K562 (cell line): ENCODE data around the gene NECAP2. TPM values are rescaled to one million over a fixed set of nuclear protein-coding genes. Genes with fewer than 3 reads are reported as not detected.

Source experiments
- ATAC-seq: fragments of 200-7000 bp; cut with Tn5 transposase; 3 replicates; pipeline ENCODE4 v1.9.1; 2020; ENCODE audit warnings: moderate library complexity
- BruUV-seq: library from RNA; stranded (reverse); fragments of 400-500 nt; replicated peaks from 2 replicates; lab custom pipeline; 2021; lab: Mats Ljungman, UMichigan
- CTCF ChIA-PET: fragments of 300-600 bp; formaldehyde crosslinking; extraction: SDS; loops from one replicate; lab custom pipeline; 2021; ENCODE audit warnings: low intra/inter-chr PET ratio; lab: Yijun Ruan, JAX
- POLR2A ChIA-PET: fragments of 300-600, 350-650 bp; sonication (Branson Sonifier 250); formaldehyde crosslinking; extraction: SDS; loops from one replicate; lab custom pipeline; 2021; ENCODE audit warnings: antibody characterized with exemption, inconsistent platforms; lab: Yijun Ruan, JAX
- DNase-seq, 4 experiments: peaks; one replicate each; pipeline versions ENCODE4 v3.0.0 to v3.0.0-alpha.2; 2011 to 2018; ENCODE audit warnings: low spot score in 3 of 4, mixed read lengths in 3 of 4; ENCODE audit errors: extremely low read depth in 1 of 4
- FAIRE-seq: peaks from 2 replicates; lab custom pipeline; 2011; peaks lifted over from hg19 to GRCh38; lab: Jason Lieb, UNC
- H2AFZ ChIP-seq: 2 replicates; pipeline ENCODE4 v1.6.0; 2011; ENCODE audit warnings: low read depth, low read length, control low read depth, inconsistent platforms
- H3K27ac ChIP-seq: fragments of 200-600 bp; 3 replicates; pipeline ENCODE4 v1.8.0; 2011; ENCODE audit warnings: low read depth, mild to moderate bottlenecking, control low read depth, inconsistent platforms, low read length, moderate library complexity, mixed read lengths; ENCODE audit errors: extremely low read depth
- H3K27me3 ChIP-seq, 2 experiments: fragments of 300-600 bp in 1 of 2; 2 replicates in 1 of 2; 3 replicates in 1 of 2; pipeline versions ENCODE4 v1.6.0 to v1.8.0; 2011; ENCODE audit warnings: inconsistent platforms in 2 of 2, low read length in 2 of 2, mild to moderate bottlenecking in 1 of 2, mixed read lengths in 1 of 2, moderate library complexity in 1 of 2; ENCODE audit not compliant: control insufficient read depth in 2 of 2, insufficient read depth in 2 of 2
- H3K36me3 ChIP-seq: fragments of 300-600 bp; 3 replicates; pipeline ENCODE4 v1.8.0; 2011; ENCODE audit warnings: mild to moderate bottlenecking, low read length, inconsistent platforms; ENCODE audit not compliant: control insufficient read depth, insufficient read depth
- H3K4me1 ChIP-seq, 2 experiments: fragments of 200-600 bp in 1 of 2; replicated peaks in 1 of 2; 2 replicates in 1 of 2; 3 replicates in 1 of 2; pipeline versions ENCODE4 v1.5.1 to v1.8.0; 2011; ENCODE audit warnings: inconsistent platforms in 2 of 2, low read length in 2 of 2, mild to moderate bottlenecking in 1 of 2, mixed read lengths in 1 of 2, moderate library complexity in 1 of 2; ENCODE audit not compliant: control insufficient read depth in 2 of 2, insufficient read depth in 2 of 2
- H3K4me2 ChIP-seq: 2 replicates; pipeline ENCODE4 v1.6.1; 2011; ENCODE audit warnings: low read length, control low read depth, inconsistent platforms, mixed read lengths; ENCODE audit not compliant: insufficient read depth
- H3K4me3 ChIP-seq: fragments of 200-600 bp; sonication (generic), shearing (Covaris generic); 2 replicates; pipeline ENCODE4 v1.5.1; 2016; ENCODE audit warnings: control low read depth, inconsistent platforms
- H3K79me2 ChIP-seq: fragments of 200-600 bp; 3 replicates; pipeline ENCODE4 v1.8.0; 2011; ENCODE audit warnings: low read length, inconsistent platforms; ENCODE audit not compliant: control insufficient read depth, insufficient read depth
- H3K9ac ChIP-seq, 2 experiments: 2 replicates each; pipeline versions ENCODE4 v1.6.0 to v1.6.1; 2011; ENCODE audit warnings: low read depth in 2 of 2, low read length in 2 of 2, control low read depth in 1 of 2, inconsistent platforms in 1 of 2, mild to moderate bottlenecking in 1 of 2, mixed read lengths in 1 of 2; ENCODE audit not compliant: insufficient read depth in 1 of 2
- H3K9me1 ChIP-seq: one replicate; pipeline ENCODE4 v1.6.0; 2011; ENCODE audit warnings: inconsistent platforms, mild to moderate bottlenecking, low read length, moderate library complexity; ENCODE audit not compliant: control insufficient read depth, insufficient read depth
- H3K9me3 ChIP-seq: replicated peaks from 2 replicates; pipeline ENCODE4 v1.5.1; 2011; ENCODE audit warnings: low read depth, low read length, inconsistent platforms; ENCODE audit not compliant: control insufficient read depth, insufficient read depth
- H4K20me1 ChIP-seq: replicated peaks from 2 replicates; pipeline ENCODE4 v1.6.1; 2011; ENCODE audit warnings: low read length, inconsistent platforms, mixed read lengths; ENCODE audit not compliant: control insufficient read depth, insufficient read depth
- CEBPB ChIP-seq: fragments of 450-650 bp; IDR thresholded peaks from 2 replicates; pipeline ENCODE4 v1.6.1; 2016; ENCODE audit warnings: missing genetic modification characterization, missing compliant biosample characterization
- CEBPG ChIP-seq, 3 experiments: fragments of 200-800 bp in 1 of 3; sonication (Bioruptor generic) in 1 of 3; sonication (generic) in 1 of 3; formaldehyde crosslinking in 1 of 3; IDR thresholded peaks in 2 of 3; conservative IDR thresholded peaks in 1 of 3; 2 replicates each; pipeline versions ENCODE4 v1.6.1 to v1.8.0; 2016 to 2022; ENCODE audit warnings: missing compliant biosample characterization in 2 of 3, missing genetic modification characterization in 2 of 3, mild to moderate bottlenecking in 1 of 3, missing genetic modification reagents in 1 of 3
- HDAC3 ChIP-seq: fragments of 450-650 bp; IDR thresholded peaks from 2 replicates; pipeline ENCODE4 v1.6.1; 2018; ENCODE audit warnings: borderline replicate concordance, mild to moderate bottlenecking, moderate library complexity; ENCODE audit not compliant: partially characterized antibody
- KDM1A ChIP-seq, 2 experiments: fragments of 450-650 bp; IDR thresholded peaks; 2 replicates each; pipeline ENCODE4 v1.6.1; 2016; ENCODE audit warnings: mild to moderate bottlenecking in 2 of 2
- TRIM24 ChIP-seq, 2 experiments: fragments of 450-650 bp; IDR thresholded peaks; 2 replicates each; pipeline ENCODE4 v1.6.1; 2016
- WGBS: fragments of 100-300 bp; shearing (Covaris generic); methylation state at CpG from one replicate; pipeline ENCODE4 v1.1.6; 2016; ENCODE audit warnings: low coverage, mixed read lengths; ENCODE audit not compliant: insufficient coverage; ENCODE audit errors: missing lambda C conversion rate; 5-methylcytosine and 5-hydroxymethylcytosine counted together
- in situ Hi-C: fragments of 300-500 bp; cut with MboI; formaldehyde crosslinking; loops from 4 replicates; pipeline ENCODE4 v1.15.0; 2018; ENCODE audit warnings: inconsistent platforms, mixed read lengths
- intact Hi-C: fragments of 100-400 bp; cut with micrococcal nuclease; formaldehyde crosslinking; loops from 2 replicates; pipeline ENCODE4 v1.14.2; 2022
- polyA plus RNA-seq, 8 experiments: library from polyadenylated mRNA; depleted of rRNA in 4 of 8; stranded (reverse) in 5 of 8; unstranded in 3 of 8; fragments of >200 nt; fragmentation: Nextera tagmentation in 2 of 8; fragmentation: Illumina TruSeq in 1 of 8; extraction: Ambion mirVana in 2 of 8; extraction: Trizol in 1 of 8; gene quantifications; 2 replicates each; pipeline versions ENCODE4 v1.2.1 to v1.2.3, GENCODE V29; 2011 to 2014; ENCODE audit warnings: inconsistent platforms in 1 of 8, missing spikeins in 1 of 8
- total RNA-seq, 7 experiments: library from RNA; depleted of rRNA in 6 of 7; stranded (reverse); fragments of >200 nt in 6 of 7; fragmentation: Illumina TruSeq in 2 of 7; extraction: Trizol in 2 of 7; gene quantifications; 2 replicates each; pipeline versions ENCODE4 v1.2.1 to v1.2.3, GENCODE V29; 2011 to 2021; ENCODE audit warnings: low replicate concordance in 1 of 7

The NECAP2 gene
- total and polyA plus RNA-seq, 9 of the 15 experiments (the other 6 are each of a cell fraction or from before 2014, with no cell fraction given) = 22.7 to 107 (median 79.2) TPM

DNA sequence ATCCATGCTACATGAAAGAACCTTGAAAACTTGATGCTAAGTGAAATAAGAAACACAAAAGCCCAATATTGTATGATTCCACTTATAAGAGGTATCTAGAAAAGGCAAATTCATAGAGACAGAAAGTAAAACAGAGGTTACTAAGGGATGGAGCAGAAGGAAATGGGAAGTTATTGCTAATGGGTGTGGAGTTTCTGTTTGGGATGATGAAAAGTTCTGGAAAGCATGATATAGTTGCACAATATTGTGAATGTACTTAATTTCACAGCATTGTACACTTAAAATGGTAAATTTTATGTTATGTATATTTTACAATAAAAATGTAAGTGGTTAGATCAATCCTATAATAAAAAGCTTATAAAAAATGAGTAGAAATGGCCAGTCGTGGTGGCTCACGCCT lies 1.6 kb upstream of the NECAP2 start:
- Histone ChIP-seq H3K27me3 (no peaks in the 10 kb centered on the region), H3K4me3 (no peak overlapping the region), H3K9me3 (no peaks in the 10 kb centered on the region), H3K9me1 (no peaks in the 10 kb centered on the region), H3K79me2 (peaks cover 34% of the 10 kb centered on the region), H2AFZ (peak overlapping the region; percentile 99; the same call in 1 of the 2 replicates), H4K20me1 (no peaks in the 10 kb centered on the region; the same call in 1 of the 2 replicates), H3K9ac (no peak overlapping the region), H3K4me1 (peaks cover 25 to 32% of the 10 kb centered on the region in 2 experiments), H3K27ac (no peak overlapping the region), H3K36me3 (peaks cover 20% of the 10 kb centered on the region; the same call in 2 of the 3 replicates), H3K4me2 (no peak overlapping the region)
- in situ Hi-C loops = loop anchor here (25.0 kb wide), 1 partner anchor 423 kb away; no protein-coding TSS in a partner anchor
- FAIRE-seq = no peak
- 72% methylated on average over 2 of the region's 2 CpGs for WGBS
- no peak for TF ChIP-seq CEBPG (CRISPR knock-in tag; IDR thresholded peaks at IDR 0.05)
- peak; percentile 29 to 48; a peak in 2 of 4 replicates for TF ChIP-seq CEBPG (tag; conservative IDR thresholded peaks at IDR 0.05 in 1 of 2, IDR thresholded peaks at IDR 0.05 in 1 of 2)
- peak; percentile 76 for TF ChIP-seq CEBPB (tag)
- TF ChIP-seq HDAC3 = no peak
- 0 out of 4 replicates have a peak, but pooled peaks of 1 of the 2 experiments have one; percentile 6 for TF ChIP-seq TRIM24 (IDR thresholded peaks at IDR 0.05)
- 0 out of 4 replicates have a peak, but pooled peaks of 1 of the 2 experiments have one; percentile 13 for TF ChIP-seq KDM1A (IDR thresholded peaks at IDR 0.05)
- CTCF ChIA-PET = no interaction called here
- POLR2A ChIA-PET = interaction anchor here (0.9 to 3.0 kb wide), 3 partner anchors 8 to 37 kb away, joined by 3 to 15 read pairs (median 10); no protein-coding TSS in a partner anchor
- intact Hi-C loops = no loop called here
- no peak for ATAC-seq
- BruUV-seq = no TSS peak
- DNase-seq = no peak
